NCI-H1092 (cell line): ENCODE data around the gene DEPDC4.
A peak's percentile ranks its signal among the peaks of the same experiment; 100 is the strongest.
"Not testable (repeated sequence)": the region's sequence is repeated elsewhere in the genome, so short reads cannot be mapped to it uniquely, and the experiment has no call there.

ENCODE experiments used
- DNase-seq: peaks from one replicate; lab custom pipeline; 2025; lab: John Stamatoyannopoulos, UW

DEPDC4 gene

GRCh38 chr12:100266835-100267602 is at the start of gene DEPDC4, which contains the start of gene SCYL2:
DEPDC4 (minus strand) TSS chr12:100267079; CDS start chr12:100267076, 3 bp downstream.
SCYL2 (plus strand) TSS chr12:100267177; CDS start chr12:100282971, 15,794 bp downstream.
- peak; percentile 87 for DNase-seq

- no peak for DNase-seq
Measured at GRCh38 chr12:100311317-100311716, 44.4 kb upstream of the DEPDC4 start.

- DNase-seq = not testable (repeated sequence)
Measured at GRCh38 chr12:100308138-100308537, 41.3 kb upstream of the DEPDC4 start.

GRCh38 chr12:100304334-100304733 is 37.5 kb upstream of the DEPDC4 start:
- DNase-seq = not testable (repeated sequence)

- DNase-seq = no peak
Measured at GRCh38 chr12:100303831-100304230, 37.0 kb upstream of the DEPDC4 start.

GRCh38 chr12:100302081-100302480 is 35.2 kb upstream of the DEPDC4 start:
- DNase-seq = no peak

GRCh38 chr12:100295764-100296555 is 29.1 kb upstream of the DEPDC4 start:
- DNase-seq = no peak

- not testable (repeated sequence) for DNase-seq
Measured at GRCh38 chr12:100294366-100294765, 27.5 kb upstream of the DEPDC4 start.

- DNase-seq = no peak
Measured at GRCh38 chr12:100293017-100293416, 26.1 kb upstream of the DEPDC4 start.

GRCh38 chr12:100290016-100290415 is 23.1 kb upstream of the DEPDC4 start:
- DNase-seq = no peak

GRCh38 chr12:100289038-100289437 is 22.2 kb upstream of the DEPDC4 start:
- no peak for DNase-seq

- not testable (repeated sequence) for DNase-seq
Measured at GRCh38 chr12:100284556-100284955, 17.7 kb upstream of the DEPDC4 start.

- DNase-seq = no peak
Measured at GRCh38 chr12:100279607-100280244, 12.8 kb upstream of the DEPDC4 start.

GRCh38 chr12:100279159-100279558 is 12.3 kb upstream of the DEPDC4 start:
- DNase-seq = no peak

- no peak for DNase-seq
Measured at GRCh38 chr12:100274291-100274690, 7.4 kb upstream of the DEPDC4 start.

- no peak for DNase-seq
Measured at GRCh38 chr12:100273782-100274181, 6.9 kb upstream of the DEPDC4 start.

GRCh38 chr12:100268835-100269564 is 2.1 kb upstream of the DEPDC4 start:
- DNase-seq = no peak

GRCh38 chr12:100267603-100268281 is 863 bp upstream of the DEPDC4 start:
- DNase-seq = no peak

- no peak for DNase-seq
Measured at GRCh38 chr12:100266585-100266834, 369 bp downstream of the DEPDC4 start.

- no peak for DNase-seq
Measured at GRCh38 chr12:100265732-100266584, 921 bp downstream of the DEPDC4 start.

GRCh38 chr12:100265107-100265506 is 1.8 kb downstream of the DEPDC4 start:
- not testable (repeated sequence) for DNase-seq
